ENCODE results near the gene ACLY.
A peak's percentile ranks its signal among the peaks of the same experiment; 100 is the strongest.
"Not testable (repeated sequence)": the region's sequence is repeated elsewhere in the genome, so short reads cannot be mapped to it uniquely, and the experiment has no call there.

Gene ACLY

GRCh38 chr17:41941168-41941567, 22.4 kb upstream of the ACLY start:
- FAIRE-seq: no peak
- no peak for DNase-seq (ENCODE audit: insufficient read length, low spot score)

- DNase-seq (ENCODE audit: insufficient read length, low spot score): no peak
- no peak for FAIRE-seq
These were observed 20.9 kb upstream of the ACLY start for GRCh38 chr17:41939693-41940090.

DNA sequence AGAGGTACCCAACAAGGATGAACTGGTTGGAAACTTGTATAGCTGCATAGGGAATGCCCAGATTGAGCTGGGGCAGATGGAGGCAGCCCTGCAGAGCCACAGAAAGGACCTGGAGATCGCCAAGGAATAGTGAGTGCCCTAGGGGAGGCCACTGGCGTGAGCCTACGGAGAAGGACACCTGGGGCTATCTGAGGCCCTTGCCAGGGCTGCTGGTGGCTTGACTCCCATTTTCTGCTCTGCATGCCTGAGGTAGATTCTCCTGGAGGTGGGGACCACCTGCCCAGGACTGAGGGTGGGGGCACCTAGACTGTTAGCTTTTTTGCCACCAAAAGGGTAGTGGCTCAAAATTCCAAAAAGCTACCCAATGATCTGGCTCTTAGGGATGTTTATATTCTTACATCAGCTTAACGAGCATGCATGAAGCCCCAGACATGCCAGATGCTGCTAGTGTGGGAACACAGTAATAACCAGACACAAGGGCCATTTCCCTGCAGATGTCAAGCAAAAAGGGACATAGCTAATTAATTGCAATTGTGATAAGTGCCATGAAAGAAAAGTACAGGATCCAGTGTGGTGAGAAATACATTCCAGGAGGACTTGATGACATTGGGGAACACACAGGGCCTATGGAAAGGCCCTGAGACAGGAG, 20.4 kb upstream of the ACLY start:
- FAIRE-seq: no peak
- DNase-seq (ENCODE audit: insufficient read length, low spot score): no peak

- FAIRE-seq: no peak
- no peak for DNase-seq (ENCODE audit: insufficient read length, low spot score)
These were observed 19.5 kb upstream of the ACLY start for GRCh38 chr17:41937970-41938954.

DNA sequence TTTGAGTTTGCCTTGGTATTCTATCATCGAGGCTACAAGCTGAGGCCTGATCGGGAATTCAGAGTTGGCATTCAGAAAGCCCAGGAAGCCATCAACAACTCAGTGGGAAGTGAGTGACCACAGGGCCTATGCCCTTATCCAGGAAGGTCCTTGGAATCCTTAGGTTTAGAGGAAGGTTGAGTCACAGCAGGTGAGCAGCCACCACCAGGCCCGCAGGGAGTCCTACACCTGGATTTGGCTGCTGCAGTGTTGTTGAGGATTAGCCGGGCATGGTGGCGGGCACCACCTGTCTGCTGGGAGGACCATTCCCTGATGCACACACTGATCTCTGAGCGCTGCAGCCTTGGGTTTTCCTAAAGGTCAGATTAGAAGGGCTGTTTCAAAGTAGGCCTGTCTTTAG, 16.9 kb upstream of the ACLY start:
- FAIRE-seq: no peak
- no peak for DNase-seq (ENCODE audit: insufficient read length, low spot score)

DNA sequence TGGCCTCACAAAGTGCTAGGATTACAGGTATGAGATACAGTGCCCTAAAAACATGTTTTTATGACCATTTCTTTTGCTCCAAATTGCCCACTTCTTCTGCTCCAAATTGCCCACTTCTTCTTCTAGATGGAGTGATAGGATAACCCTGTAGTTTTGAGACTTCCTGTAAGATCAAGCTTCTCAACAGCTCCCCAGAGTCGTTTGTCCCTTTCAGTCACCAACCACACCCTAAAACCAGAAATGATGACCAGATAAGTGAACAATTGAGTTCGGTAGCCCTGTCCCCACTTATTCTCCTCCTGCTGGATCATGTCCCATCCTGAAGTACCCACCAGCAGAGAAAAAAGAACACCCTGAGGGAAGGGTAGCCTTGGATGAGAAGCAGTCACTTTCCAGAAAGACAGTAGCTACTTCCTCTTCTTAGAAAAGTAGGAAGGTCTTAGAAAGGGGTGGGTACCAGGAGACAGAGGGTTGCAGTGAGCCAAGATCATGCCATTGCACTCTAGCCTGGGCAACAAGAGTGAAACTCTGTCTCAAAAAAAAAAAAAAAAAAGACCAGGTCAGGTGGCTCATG, 14.2 kb upstream of the ACLY start:
- DNase-seq (ENCODE audit: insufficient read length, low spot score) (no peak), FAIRE-seq (no peak)

DNA sequence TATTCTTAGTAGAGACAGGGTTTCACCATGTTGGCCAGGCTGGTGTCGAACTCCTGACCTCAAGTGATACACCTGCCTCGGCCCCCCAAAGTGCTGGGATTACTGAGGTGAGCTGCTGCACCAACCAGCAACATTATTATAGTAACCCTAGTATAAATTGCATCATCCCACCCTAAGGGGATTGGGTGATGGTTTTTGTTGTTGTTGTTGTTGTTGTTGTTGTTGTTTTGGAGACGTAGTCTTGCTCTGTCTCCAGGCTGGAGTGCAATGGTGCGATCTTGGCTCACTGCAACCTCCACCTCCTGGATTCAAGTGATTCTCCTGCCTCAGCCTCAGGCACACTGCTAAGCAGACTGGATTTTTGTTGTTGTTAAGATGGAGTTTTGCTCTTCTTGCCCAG, 13.0 kb upstream of the ACLY start:
- not testable (repeated sequence) for FAIRE-seq; DNase-seq (ENCODE audit: insufficient read length, low spot score)

DNA sequence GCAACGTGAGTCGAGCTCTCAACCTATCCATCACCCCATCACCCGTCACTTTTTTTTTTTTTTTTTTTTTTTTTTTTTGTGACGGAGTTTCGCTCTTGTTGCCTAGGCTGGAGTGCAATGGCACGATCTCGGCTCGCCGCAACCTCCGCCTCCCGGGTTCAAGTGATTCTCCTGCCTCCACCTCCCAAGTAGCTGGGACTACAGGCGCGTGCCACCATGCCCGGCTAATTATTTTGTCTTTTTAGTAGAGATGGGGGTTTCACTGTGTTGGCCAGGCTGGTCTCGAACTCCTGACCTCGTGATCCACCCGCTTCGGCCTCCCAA, 12.0 kb upstream of the ACLY start:
- not testable (repeated sequence) for DNase-seq (ENCODE audit: insufficient read length, low spot score); FAIRE-seq

- DNase-seq (ENCODE audit: insufficient read length, low spot score) (peak; percentile 99), FAIRE-seq (peak; percentile 93)
These were observed 11.5 kb upstream of the ACLY start, which contains the start of gene ODAD4 for GRCh38 chr17:41930009-41930832. Gene ODAD4 (plus strand): TSS chr17:41930617. CDS start chr17:41930724, 107 bp downstream.

DNA sequence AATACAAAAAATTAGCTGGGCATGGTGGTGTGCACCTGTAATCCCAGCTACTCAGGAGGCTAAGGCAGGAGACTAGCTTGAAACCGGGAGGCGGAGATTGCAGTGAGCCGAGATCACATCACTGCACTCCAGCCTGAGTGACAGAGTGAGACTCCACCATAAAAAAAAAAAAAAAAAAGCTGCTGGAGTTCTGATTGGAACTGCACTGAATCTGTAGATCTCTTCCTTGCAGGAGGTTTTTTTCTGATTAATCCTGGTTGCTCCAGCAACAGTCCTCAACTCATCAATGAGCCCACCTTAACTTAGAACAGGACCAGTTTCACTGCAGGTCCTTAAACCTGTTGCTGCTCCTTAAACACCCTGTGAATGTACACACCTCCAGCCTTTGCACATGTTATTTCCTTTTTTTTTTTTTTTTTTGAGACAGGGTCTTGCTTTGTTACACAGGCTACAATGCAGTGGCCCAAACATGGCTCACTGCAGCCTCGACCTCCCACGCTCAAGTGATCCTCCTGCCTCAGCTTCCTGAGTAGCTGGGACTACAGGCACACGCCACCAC, 10.0 kb upstream of the ACLY start:
- DNase-seq (ENCODE audit: insufficient read length, low spot score): no peak
- FAIRE-seq: no peak

DNA sequence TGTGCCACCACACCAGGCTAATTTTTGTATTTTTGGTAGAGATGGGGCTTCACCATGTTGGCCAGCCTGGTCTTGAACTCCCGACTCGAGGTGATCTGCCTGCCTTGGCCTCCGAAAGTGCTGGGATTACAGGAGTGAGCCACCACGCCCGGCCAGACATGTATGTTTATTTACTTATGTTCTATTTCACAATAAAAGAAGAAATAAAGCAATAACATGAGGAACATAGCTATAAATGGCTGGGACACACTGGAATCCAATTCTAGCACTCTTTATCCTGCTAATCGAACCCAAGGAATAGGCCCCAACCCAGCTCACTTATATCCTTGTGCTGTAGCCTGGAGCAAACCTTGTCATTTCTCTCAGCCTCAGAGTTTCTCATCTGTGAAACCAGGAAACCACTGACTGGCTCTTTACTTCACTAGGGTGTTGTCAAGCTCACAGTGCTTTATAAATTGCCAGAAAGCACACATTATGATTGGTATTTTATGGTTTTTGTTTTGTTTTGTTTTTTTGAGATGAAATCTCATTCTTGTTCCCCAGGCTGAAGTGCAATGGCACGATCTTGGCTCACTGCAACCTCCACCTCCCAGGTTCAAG, 7.3 kb upstream of the ACLY start:
- no peak for FAIRE-seq

GRCh38 chr17:41920580-41920955, 1.8 kb upstream of the ACLY start:
- FAIRE-seq (no peak), DNase-seq (ENCODE audit: insufficient read length, low spot score) (no peak)

More for the DNA sequence above, 7.3 kb upstream of the ACLY start:
- no peak for DNase-seq (ENCODE audit: insufficient read length, low spot score)

GRCh38 chr17:41919840-41920579, 1.3 kb upstream of the ACLY start:
- FAIRE-seq (no peak), DNase-seq (ENCODE audit: insufficient read length, low spot score) (no peak)

GRCh38 chr17:41919165-41919817, 540 bp upstream of the ACLY start:
- peak; percentile 83 for FAIRE-seq

GRCh38 chr17:41917679-41918313, 955 bp downstream of the ACLY start:
- DNase-seq (ENCODE audit: insufficient read length, low spot score): peak; percentile 52
- peak; percentile 51 for FAIRE-seq

More at GRCh38 chr17:41919165-41919817, 540 bp upstream of the ACLY start:
- DNase-seq (ENCODE audit: insufficient read length, low spot score): peak; percentile 99

DNA sequence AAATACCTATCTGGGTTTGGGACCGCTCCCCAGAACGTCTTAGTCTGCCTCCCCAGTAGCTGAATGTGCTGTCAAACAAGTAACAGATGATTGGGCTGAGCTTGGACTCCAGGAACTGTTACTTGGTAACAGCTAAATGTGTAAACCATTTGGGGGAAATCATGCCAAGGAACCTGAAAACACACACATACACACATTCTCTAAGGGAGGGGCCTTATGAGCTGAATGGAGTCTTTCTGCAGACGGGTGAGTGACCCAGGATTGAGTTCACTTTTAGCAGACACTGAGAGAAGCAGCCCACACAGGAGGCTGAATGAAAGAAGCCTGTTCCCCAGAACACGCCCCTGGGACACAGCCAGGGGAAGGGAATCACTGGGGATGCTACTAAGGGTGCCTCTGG, 1.6 kb downstream of the ACLY start:
- DNase-seq (ENCODE audit: insufficient read length, low spot score): no peak

GRCh38 chr17:41915566-41915965, 3.2 kb downstream of the ACLY start:
- DNase-seq (ENCODE audit: insufficient read length, low spot score): no peak
- FAIRE-seq: no peak

More for the DNA sequence above, 1.6 kb downstream of the ACLY start:
- no peak for FAIRE-seq

GRCh38 chr17:41915020-41915419, 3.7 kb downstream of the ACLY start:
- DNase-seq (ENCODE audit: insufficient read length, low spot score) (no peak), FAIRE-seq (no peak)

Measured in HTR-8/SVneo (cell line).